Adrenal gland (tissue), 5 donors: Measurements from ENCODE around the gene NUP210L.

Experiments
- POLR2A ChIP-seq, 2 donors: fragments of 450-650 bp; IDR thresholded peaks; one replicate each; pipeline ENCODE4 v1.6.1; 2017; ENCODE audit warnings: antibody characterized with exemption in 2 of 2, mild to moderate bottlenecking in 2 of 2, moderate library complexity in 1 of 2
- TF ChIP-seq, protein P1 (sequence below), 6 experiments: fragments of 450-650 bp in 4 of 6; fragments of 200-600 bp in 2 of 6; sonication (generic) in 1 of 6; IDR thresholded peaks; 1 replicate in 5 of 6; 2 replicates in 1 of 6; pipeline versions ENCODE4 v1.5.1 to v1.8.0; 2016 to 2021; ENCODE audit warnings: antibody characterized with exemption in 6 of 6, mild to moderate bottlenecking in 2 of 6, moderate library complexity in 1 of 6
- donor health status: DM: no; HTN: no; CAD: no.

DNA sequence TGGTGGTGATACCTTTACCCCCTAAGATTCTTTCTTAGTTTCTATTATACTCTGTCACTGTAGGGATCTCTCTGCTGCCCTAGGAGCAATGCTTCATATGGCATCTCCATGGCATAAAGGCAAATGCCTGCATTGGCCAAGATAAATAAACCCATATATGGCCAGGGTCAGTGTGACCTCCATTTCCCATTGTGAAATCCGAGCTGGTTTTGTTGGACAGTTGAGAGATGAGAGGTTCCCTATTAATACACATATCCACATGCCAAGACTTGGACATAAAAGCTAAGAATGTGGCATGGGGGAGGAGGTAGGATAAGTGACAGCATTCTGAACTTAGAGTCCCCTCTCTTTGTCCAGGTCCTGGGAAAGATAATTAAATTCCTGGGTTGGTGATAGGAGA lies 35.7 kb upstream of the NUP210L start:
- TF ChIP-seq, protein P1, sequence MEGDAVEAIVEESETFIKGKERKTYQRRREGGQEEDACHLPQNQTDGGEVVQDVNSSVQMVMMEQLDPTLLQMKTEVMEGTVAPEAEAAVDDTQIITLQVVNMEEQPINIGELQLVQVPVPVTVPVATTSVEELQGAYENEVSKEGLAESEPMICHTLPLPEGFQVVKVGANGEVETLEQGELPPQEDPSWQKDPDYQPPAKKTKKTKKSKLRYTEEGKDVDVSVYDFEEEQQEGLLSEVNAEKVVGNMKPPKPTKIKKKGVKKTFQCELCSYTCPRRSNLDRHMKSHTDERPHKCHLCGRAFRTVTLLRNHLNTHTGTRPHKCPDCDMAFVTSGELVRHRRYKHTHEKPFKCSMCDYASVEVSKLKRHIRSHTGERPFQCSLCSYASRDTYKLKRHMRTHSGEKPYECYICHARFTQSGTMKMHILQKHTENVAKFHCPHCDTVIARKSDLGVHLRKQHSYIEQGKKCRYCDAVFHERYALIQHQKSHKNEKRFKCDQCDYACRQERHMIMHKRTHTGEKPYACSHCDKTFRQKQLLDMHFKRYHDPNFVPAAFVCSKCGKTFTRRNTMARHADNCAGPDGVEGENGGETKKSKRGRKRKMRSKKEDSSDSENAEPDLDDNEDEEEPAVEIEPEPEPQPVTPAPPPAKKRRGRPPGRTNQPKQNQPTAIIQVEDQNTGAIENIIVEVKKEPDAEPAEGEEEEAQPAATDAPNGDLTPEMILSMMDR (IDR thresholded peaks at IDR 0.05): no peak
- TF ChIP-seq POLR2A (IDR thresholded peaks at IDR 0.05): no peak
